Stimulated activated CD8-positive, alpha-beta memory T cell treated with anti-CD3 and anti-CD28 coated beads, Interleukin-7, amount 100 ng/mL, for 4 hours (primary cell): ENCODE measurements around the gene TBX2.
"Not testable (repeated sequence)": the region's sequence is repeated elsewhere in the genome, so short reads cannot be mapped to it uniquely, and the experiment has no call there.

Experiments
- DNase-seq, 2 donors: peaks; one replicate each; pipeline ENCODE4 v3.0.0-alpha.2; 2020; ENCODE audit warnings: low read depth in 2 of 2

The TBX2 gene

DNA sequence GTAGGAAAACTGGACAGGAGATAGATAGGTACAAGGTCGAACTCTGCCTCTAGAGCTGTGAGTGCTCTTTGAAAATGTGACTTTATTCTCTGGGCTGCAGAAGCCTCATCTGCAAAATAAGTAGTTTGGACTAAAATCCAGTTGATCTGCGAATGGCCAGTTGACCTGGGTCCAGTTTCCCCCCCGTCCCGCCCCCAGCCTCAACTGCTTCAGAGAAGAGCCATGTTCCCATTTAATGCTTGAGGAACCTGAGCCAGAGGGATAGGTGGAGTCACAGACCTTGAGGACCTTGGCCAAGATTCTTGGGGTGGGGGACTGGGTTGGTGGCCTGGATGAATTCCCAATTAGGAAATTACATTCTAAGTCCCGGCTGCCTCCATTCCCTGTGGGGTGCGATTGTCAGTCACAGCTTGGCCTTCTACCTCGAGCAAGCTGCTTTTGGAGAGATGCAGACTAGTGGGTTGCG lies 14.1 kb downstream of the TBX2 start:
- no peak for DNase-seq

DNA sequence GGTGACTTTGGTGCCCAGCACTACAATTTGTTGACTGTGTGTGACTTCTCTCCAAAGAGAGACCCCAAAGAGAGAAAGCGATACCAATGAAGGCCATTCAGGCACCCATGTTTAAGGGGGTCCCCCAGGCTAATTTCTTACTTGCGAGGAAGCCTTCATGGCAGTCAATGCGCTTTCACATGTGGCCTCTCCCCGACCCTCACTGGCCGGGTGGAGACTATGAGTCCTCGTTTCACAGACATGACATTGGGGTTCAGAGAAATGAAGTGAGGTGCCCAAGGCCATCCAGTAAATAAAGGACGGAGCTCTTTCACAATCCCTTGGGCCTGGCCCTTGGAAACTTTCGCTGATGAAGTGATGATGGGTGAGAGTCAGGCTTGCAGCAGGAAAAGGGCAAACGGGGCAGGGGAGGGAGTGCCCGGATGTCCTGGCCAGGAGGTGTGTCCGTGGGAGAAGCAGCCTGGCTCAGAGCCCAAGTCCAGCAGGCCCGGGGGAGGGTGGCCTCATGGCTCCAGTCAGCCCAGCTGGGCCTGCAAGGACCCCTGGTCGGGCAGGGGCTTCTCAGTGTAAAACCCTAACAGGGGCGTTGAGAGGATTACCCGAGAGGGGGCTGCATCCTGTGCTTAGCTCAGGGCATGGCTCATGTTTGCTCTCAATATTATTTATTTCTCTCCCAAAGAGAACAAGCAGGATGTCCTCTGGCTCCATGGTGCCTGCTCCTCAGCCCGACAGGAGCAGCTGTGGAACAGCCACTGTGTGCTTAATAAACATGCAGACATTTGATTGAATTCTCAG lies 14.7 kb downstream of the TBX2 start:
- no peak for DNase-seq

DNA sequence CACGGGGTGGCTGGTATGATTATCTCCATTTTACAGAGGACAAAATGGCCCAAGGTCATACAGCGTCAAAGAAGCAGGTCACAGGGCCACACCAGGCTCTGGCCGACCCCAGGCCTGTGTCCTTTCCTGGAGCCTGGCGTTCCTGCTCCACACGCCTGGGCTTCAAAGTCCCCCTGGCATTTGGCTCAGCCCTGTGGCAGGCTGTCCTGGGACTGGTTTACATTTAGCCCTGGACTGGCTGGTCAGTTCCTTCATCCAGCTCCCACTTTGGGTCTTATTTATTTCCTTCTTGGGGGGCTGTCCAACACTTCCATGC lies 15.3 kb downstream of the TBX2 start:
- DNase-seq, result no peak

DNA sequence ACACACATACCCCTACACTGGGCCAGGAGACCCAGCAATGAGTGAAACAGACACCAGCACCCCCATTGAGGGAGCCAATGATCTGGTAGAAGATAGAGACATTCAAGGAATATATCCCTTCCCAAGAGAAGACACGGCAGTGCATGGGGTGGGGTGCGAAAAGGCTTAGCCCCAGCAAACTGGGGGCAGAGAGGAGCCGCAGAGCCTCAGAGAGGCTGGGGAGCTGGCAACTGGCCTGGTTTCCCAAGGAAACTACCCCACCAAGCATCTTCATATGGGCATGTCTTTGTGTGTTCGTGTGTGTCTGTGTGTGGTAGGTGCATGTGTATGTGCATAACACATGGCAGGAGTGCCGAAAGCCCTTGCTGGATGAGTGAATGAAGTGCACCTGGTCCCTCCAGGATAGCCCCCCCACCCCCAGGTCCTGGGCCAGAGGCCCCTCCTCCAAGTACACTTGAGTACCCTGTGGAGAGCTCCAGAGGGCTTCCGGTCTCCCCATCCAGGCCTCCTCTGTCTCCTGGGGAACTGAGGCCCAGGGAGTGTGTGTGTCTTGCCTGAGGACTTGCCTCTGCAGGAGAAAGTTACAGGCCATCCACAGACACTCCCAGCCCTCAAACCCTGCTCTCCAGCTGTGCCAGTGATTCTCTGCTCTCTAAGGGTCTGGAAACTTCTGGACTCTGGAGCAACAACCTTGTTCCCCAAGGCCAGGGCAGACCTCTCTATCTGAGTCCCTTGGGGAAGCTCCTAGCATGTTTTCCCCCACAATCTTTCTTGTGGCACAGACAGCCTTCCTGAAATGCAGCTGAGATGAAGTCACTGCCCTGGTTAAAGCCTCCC lies 15.9 kb downstream of the TBX2 start:
- DNase-seq, result no peak

DNA sequence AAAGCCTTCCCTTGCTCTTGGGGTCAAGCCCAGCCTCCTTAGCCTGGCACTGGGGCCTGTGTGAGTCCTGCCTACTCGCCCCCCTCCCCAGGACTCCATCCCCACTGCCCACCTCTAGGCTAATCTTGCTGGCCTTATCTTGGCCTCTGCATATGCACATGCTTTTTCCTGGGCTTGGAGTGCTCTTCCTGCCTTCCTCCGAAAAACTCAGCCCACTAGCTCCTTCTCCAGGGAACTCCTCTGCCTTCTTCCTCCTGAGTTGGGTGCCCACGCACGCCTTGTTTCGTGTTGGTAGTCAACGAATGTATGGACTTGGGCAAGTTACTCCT lies 16.5 kb downstream of the TBX2 start:
- DNase-seq, result no peak

DNA sequence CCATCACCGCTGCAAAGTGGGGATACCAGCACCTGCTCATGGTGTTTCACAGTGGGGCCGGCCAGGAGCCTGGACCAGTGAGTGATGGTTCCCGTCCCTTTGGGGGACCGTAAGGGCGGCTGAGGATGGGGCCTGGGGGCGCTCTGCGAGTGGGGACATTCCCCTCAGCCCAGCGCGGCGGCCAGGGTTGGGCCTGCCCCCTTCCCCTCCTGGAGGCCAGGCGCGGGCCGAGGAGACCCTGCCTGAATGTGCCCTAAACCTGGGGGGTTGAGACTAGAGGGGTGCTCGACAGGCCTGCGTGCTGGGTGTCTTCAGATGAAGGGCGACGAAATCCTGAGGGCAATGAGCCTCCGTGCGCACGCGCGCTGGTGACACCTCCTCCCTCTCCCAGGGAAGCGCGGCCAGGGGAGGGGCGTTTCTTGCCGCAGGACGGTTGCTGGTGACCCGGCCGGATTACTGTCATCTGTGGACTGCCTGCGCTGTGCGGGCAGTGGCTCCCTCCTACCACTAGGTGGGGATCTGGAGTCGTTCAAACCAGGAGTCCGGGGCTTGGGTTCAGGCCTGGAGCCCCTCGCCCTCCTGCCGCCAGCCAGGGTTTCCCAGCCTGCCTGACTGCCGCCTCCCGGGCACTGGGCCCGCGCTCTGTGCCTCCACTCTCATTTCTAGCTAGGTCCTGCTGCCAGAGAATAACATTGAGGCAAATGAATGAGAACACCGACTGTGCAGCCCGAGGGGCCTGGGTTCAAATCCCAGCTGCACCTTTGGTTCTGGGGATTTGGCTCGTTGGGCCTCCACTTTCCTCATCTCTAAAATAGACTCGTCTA lies 17.1 kb downstream of the TBX2 start:
- DNase-seq, result peak in 1 of 2 donors; percentile 21

DNA sequence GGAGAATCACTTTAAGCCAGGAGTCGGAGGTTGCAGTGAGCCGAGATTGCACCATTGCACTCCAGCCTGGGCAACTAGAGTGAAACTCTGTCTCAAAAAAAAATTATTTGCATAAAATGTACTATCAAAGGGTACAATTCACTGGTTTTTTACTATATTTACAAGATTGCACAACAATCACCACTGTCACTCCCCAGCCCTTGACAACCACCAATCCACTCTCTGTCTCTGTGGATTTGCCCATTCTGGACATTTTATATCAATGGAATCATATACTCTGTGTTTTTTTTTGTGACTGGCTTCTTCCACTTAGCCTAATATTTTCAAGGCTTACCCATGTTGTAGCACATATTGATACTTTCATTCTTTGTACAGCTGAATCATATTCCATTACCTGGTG lies 18.8 kb downstream of the TBX2 start:
- DNase-seq, result no peak

DNA sequence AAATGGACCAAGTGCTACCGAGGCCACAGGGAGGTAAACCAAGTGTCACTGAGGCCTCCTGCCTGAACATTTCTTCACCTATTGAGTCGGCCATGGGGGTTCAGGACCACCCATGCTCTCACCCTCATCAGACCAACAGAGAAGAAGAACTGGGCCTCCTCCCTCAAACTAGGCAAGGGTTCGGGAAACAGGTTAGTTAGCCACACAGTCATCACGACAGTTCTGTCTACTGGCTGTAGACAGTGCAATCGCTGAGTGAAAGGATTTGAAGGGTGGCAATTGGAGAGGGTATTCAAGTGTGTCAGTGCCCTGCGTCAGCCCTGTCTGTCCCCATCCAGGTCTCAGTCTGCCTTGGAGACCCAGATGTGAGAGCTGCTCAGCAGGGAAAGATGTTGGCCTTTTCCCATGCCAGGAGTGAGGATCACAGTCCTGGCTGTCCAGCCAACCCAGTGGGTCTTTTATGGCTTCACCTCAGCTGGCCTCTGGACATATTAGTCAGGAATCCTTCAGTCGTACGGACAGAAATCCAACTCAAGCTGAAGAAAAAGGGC lies 19.9 kb downstream of the TBX2 start:
- no peak for DNase-seq

DNA sequence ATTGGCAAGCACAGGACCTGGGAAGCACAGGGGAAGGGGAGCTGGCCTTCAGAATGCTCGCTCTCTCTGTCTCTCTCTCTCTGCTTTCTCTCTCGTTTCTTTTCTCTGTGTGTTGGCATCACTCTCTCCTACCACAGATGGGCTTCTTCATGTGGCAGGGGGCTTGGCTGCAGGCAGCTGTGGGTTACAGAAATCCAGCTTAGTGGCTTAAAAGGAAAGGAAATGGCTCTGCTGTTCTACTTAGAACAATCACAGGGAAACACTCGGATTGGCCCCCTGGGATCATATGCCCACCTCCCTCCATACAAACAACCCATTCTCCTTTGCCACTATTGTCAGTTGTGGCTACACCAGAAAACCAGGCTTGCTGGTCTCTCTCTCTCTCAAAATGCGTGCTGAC lies 20.4 kb downstream of the TBX2 start:
- DNase-seq, result no peak

DNA sequence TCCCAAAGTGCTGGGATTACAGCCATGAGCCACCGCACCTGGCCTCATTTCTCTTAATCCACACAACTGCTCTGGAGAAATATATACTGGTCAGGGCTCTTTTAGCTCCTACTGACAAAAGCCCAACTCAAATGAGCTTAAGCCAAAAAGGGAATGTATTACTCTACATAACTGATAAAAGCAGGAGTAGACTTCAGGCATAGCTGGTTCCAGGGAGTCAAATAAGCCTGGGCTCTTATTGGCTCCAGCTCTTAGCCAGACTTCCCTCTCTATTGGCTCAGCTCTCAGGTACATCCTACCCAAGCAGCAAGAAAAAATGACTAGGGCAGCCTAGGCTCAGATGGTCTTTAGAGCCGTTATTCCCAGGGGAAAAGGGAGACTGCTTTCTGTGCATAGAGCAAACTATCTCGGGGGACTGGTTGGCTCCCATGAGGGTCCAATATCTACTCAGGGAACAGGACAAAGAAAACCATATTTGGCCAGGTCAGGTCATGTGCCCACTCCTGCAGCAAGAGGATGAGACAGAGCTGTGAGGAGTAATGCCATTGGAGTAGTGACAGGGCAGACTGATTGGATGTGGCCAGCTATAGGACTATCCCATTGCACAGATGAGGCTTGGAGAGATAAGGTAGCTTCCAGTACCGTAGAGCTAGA lies 21.2 kb downstream of the TBX2 start:
- DNase-seq, result no peak

DNA sequence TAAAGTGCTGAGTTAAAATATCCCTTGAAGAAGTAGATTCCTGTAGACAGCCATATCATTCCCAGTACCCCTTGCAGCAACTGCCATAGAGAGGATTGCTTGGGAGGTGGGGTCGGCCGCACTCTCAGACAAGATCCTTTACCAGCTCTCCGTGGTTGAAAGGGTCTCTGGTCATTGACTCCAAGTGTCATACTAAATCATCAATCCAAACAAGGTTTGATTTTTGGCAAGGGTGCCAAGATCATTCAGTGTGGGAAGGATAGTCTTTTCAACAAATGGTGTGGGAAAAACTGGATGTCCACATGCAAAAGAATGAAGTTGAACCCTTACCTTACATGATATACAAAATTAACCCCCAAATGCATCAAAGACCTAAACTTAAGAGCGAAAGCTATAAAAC lies 21.8 kb downstream of the TBX2 start:
- DNase-seq, result no peak

DNA sequence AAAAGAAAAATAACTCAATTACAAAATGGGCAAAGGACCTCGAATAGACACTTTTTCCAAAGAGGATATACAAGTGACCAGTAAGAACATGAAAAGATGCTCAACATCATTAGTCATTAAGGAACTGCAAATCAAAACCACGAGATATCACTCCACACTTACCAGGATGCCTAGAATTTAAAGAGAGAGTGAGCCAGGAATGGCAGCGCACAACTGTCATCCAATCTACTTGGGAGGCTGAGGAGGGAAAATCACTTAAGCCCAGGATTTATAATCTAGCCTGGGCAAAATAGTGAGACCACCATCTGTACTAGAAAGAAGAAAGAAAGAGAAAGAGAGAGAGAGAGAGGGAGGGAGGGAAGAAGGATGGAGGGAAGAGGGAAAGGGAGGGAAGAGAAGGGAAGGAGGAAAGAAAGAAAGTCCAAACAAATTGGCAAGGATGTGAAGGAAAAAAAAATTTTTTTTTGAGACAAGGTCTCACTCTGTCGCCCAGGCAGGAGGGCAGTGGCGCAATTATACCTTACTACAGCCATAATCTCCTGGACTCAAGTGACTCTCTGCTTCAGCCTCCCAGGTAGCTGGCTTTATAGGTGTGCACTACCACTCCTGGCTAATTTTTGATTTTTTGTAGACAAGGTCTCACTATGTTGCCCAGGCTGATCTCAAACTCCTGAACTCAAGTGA lies 22.6 kb downstream of the TBX2 start:
- no peak for DNase-seq

DNA sequence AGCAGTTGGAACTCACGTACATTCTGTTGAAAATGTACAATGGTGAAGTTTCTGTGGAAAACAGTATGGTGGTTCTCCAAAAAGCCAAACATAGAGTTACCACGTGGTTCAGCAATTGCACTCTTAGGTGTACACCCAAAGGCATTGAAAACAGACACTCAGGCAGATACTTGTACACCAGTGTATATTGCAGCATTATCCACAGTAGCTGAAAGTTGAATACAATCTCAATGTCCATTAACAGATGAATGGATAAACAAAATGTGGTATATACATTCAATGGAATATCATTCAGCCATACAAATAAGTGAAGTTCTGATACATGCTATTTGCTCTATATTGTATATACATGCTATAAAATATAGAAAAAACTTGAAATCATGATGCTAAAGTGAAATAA lies 23.2 kb downstream of the TBX2 start:
- DNase-seq, result no peak

DNA sequence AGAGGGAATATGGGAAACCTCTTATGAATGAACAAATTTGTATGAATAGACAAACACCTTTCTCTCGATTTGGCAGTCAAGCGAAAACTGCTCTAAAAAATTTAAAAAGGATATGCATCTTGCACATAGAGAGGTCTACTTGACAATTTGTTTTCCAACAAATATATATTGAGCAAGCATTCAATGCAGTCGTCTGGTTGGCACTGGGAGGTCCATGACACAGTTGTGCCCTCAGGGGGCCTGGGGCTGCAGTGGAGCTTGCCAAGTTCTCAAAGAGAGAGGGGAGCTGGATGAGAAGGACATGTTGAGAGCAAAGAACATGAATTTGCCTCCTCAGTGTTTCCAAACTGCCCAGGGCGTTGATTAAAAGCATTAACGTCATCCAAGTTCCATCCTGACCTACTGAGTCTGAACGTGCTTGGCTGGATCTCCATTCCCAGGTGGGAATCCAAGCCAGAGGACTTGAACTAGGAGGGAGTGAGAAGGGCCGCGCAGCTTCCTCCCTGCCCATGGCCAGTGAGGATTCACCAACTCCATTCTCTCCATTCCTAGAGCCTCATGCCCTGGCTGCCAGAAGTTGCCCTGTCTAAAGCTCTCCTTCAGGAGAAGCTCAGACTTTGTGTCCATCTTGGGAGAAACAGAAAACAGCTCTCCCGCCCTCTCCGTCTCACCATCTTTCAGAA lies 24.5 kb downstream of the TBX2 start:
- no peak for DNase-seq

DNA sequence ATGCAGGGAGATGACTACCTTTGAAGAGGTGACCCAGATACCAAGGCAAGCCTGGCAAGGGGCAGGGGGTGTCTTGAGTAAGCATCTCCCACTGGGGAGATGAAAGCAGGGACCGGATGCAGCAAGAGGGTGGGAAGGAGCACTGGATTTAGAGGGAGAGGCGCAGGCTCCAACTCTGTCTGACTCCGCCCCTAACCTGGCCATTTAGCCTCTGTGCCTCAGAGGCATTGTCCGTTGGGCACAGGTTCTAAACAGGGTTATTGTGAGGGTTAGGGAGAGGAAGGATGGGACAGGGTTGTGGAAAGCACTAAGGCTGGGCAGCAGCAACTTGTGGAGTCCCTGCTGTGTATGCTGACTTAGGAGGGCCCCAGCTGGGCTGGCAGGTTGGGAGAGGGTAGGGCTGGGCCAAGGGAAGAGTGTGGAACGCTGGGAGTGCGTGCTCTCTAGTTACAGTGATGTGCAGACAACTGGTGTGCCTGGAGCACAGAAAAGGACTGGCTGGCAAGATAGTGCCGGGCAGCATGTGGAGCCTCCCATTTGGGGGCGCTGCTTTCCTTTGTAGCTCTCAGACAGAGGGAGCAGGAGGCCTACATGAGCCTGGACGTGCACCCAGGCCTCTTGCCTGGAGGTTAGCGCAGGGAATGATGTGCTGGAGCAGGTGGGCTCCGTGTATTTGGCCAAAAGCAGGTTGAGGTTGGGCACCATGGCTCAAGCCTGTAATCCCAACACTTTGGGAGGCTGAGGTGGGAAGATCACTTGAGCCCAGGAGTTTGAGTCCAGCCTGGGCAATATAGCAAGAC lies 26.2 kb downstream of the TBX2 start:
- DNase-seq, result no peak

DNA sequence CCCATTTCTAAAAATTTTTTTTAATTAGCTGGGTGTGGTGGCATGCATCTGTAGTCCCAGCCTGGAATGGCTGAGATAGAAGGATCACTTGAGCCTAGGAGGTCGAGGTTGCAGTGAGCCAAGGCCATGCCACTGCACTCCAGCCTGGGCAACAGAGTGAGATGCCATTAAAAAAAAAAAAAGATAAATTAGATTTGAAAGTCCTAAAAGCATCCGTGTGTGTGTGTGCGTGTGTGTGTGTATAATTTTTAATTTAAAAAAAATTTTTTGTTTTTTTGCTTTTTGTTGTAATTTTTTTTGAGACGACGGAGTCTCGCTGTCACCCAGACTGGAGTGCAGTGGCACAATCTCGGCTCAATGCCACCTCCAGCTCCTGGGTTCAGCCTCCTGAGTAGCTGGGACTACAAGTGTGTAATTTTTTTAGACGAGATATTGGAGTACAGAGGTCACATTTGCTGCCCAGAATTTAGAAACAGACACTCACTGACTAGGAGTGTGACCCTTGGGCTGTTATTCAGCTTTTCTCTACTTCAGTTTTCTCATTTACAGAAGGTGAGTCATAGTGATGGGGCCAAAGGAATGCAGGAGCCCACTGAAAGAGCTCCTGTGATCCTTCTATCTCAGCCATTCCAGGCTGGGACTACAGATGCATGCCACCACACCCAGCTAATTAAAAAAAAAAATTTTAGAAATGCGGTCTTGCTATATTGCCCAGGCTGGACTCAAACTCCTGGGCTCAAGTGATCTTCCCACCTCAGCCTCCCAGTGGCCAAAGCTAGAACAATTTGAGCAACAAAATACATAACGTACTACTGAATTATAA lies 27.1 kb downstream of the TBX2 start:
- no peak for DNase-seq

DNA sequence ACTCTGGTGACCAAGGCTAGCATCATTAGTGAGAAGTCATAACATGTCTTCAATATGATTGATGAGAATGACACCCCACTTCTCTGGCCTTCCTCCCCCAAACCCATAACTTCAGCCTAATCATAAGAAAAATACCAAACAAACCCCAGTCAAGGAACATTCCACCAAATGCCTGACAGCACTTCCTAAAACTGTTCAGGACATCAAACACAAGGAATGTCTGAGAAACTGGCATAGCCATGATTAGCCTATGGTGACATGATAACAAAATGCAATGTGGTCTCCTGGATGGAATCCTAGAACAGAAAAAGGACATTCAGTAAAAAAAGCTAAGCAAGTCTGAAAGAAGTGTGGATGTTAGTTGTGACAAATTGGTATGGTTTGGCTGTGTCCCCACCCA lies 27.9 kb downstream of the TBX2 start:
- no peak for DNase-seq

DNA sequence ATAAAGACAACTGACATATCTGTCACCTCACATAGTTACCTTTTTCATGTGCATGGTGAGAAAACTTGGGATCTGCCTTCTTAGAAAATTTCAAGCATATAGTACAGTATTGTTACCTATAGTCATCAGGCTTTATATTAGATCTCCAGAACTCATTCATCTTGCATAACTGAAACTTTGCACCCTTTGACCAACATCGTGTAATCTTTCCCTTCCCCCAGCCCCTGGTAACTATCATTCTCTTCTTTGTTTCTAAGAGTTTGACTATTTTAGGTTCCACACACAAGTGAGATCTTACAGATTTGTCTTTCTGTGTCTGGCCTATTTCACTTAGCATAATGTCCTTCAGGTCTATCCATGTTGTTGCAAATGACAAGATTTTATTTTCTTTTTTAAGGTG lies 29.6 kb downstream of the TBX2 start:
- DNase-seq, result no peak

DNA sequence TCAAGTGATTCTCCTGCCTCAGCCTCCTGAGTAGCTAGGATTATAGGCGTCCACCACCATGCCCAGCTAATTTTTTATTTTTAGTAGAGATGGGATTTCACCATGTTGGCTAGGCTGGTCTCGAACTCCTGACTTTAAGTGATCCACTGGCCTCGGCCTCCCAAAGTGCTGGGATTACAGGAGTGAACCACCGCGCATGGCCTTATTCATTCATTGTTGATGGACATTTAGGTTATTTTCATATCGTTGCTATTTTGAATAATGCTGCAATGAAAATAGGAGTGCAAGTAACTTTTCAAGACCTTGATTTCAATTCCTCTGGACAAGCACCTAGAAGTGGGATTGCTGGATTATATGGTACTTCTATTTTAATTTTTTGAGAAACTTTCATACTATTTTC lies 30.2 kb downstream of the TBX2 start:
- DNase-seq, result not testable (repeated sequence)
